ENCODE results near the gene FBRSL1.

GRCh38 chr12:132535019-132535418, 45.1 kb downstream of the FBRSL1 start:
- no peak for TF ChIP-seq CTCF (IDR thresholded peaks at IDR 0.05)
- no peak for TF ChIP-seq EP300 (IDR thresholded peaks at IDR 0.05)
- TF ChIP-seq POLR2A (IDR thresholded peaks at IDR 0.05), result no peak
